GM23338 (cell line): ENCODE results near the gene EGFR. TPM values are rescaled to one million over a fixed set of nuclear protein-coding genes. Genes with fewer than 3 reads are reported as not detected.

Experiments used
- ATAC-seq: fragments of 200-7000 bp; cut with Tn5 transposase; 3 replicates; pipeline ENCODE4 v1.9.1; 2020
- DNase-seq: peaks from one replicate; pipeline ENCODE4 v3.0.0-alpha.2; 2015; ENCODE audit warnings: low spot score
- H2AFZ ChIP-seq: fragments of 200-600 bp; sonication (generic); 2 replicates; pipeline ENCODE4 v1.8.0; 2016; ENCODE audit warnings: antibody characterized with exemption, mild to moderate bottlenecking, moderate library complexity
- H3F3A ChIP-seq: fragments of 200-600 bp; sonication (generic); replicated peaks from 2 replicates; pipeline ENCODE4 v1.8.0; 2017; ENCODE audit warnings: antibody characterized with exemption, mixed run types, low read depth
- H3K27ac ChIP-seq: fragments of 200-600 bp; sonication (generic); 2 replicates; pipeline ENCODE4 v1.6.1; 2016; ENCODE audit warnings: low read depth
- H3K27me3 ChIP-seq: fragments of 200-600 bp; sonication (generic); 2 replicates; pipeline ENCODE4 v1.8.0; 2016; ENCODE audit warnings: mild to moderate bottlenecking, mixed run types, moderate library complexity; ENCODE audit not compliant: insufficient read depth
- H3K36me3 ChIP-seq: fragments of 200-600 bp; sonication (generic); 2 replicates; pipeline ENCODE4 v1.8.0; 2016; ENCODE audit warnings: mild to moderate bottlenecking; ENCODE audit not compliant: insufficient read depth
- H3K4me1 ChIP-seq: fragments of 200-600 bp; sonication (generic); 2 replicates; pipeline ENCODE4 v1.8.0; 2016; ENCODE audit warnings: mild to moderate bottlenecking, moderate library complexity; ENCODE audit not compliant: insufficient read depth
- H3K4me2 ChIP-seq: fragments of 200-600 bp; sonication (generic); 2 replicates; pipeline ENCODE4 v1.7.1; 2017; ENCODE audit warnings: mixed run types
- H3K4me3 ChIP-seq: fragments of 200-600 bp; sonication (generic); 2 replicates; pipeline ENCODE4 v1.6.1; 2016; ENCODE audit warnings: mixed run types
- H3K79me2 ChIP-seq: fragments of 200-600 bp; sonication (generic); replicated peaks from 2 replicates; pipeline ENCODE4 v1.8.0; 2017; ENCODE audit warnings: mild to moderate bottlenecking; ENCODE audit not compliant: insufficient read depth
- H3K9me2 ChIP-seq: fragments of 200-600 bp; sonication (generic); 2 replicates; pipeline ENCODE4 v1.8.0; 2017; ENCODE audit not compliant: insufficient read depth
- H4K20me1 ChIP-seq: fragments of 200-600 bp; sonication (generic); replicated peaks from 2 replicates; pipeline ENCODE4 v1.8.0; 2017; ENCODE audit warnings: mild to moderate bottlenecking; ENCODE audit not compliant: insufficient read depth
- H3K27ac Mint-ChIP-seq: 2 replicates; pipeline ENCODE4 v1.8.0; 2020; ENCODE audit warnings: inconsistent platforms, mild to moderate bottlenecking, moderate library complexity, mixed read lengths
- H3K27me3 Mint-ChIP-seq: 3 replicates; pipeline ENCODE4 v1.8.0; 2022; ENCODE audit warnings: low read depth, mild to moderate bottlenecking, moderate library complexity, mixed read lengths, inconsistent platforms; ENCODE audit not compliant: insufficient read depth, poor library complexity
- H3K36me3 Mint-ChIP-seq: 3 replicates; pipeline ENCODE4 v1.8.0; 2021; ENCODE audit warnings: low read depth, mild to moderate bottlenecking, inconsistent platforms, moderate library complexity, mixed read lengths
- H3K4me1 Mint-ChIP-seq: 3 replicates; pipeline ENCODE4 v1.8.0; 2020; ENCODE audit warnings: mild to moderate bottlenecking, inconsistent platforms, mixed read lengths
- H3K4me3 Mint-ChIP-seq: 3 replicates; pipeline ENCODE4 v1.8.0; 2021; ENCODE audit warnings: moderate library complexity, mild to moderate bottlenecking, inconsistent platforms, mixed read lengths
- H3K9me3 Mint-ChIP-seq: 3 replicates; pipeline ENCODE4 v1.8.0; 2020; ENCODE audit warnings: moderate library complexity, mild to moderate bottlenecking, inconsistent platforms, mixed read lengths
- CREB1 ChIP-seq: fragments of 250-450 bp; sonication (Bioruptor Pico); IDR thresholded peaks from 2 replicates; pipeline ENCODE4 v1.5.0; 2020; ENCODE audit warnings: low read depth, mild to moderate bottlenecking, moderate library complexity
- ETS1 ChIP-seq: IDR thresholded peaks from 2 replicates; pipeline ENCODE4 v1.6.1; 2016; ENCODE audit warnings: antibody characterized with exemption
- NANOG ChIP-seq: IDR thresholded peaks from 2 replicates; pipeline ENCODE4 v1.6.1; 2016; ENCODE audit warnings: antibody characterized with exemption, borderline replicate concordance
- REST ChIP-seq: IDR thresholded peaks from one replicate; pipeline ENCODE4 v1.6.1; 2018; ENCODE audit warnings: antibody characterized with exemption; ENCODE audit not compliant: unreplicated experiment
- STAT1 ChIP-seq: IDR thresholded peaks from one replicate; pipeline ENCODE4 v1.6.1; 2016; ENCODE audit warnings: antibody characterized with exemption; ENCODE audit not compliant: unreplicated experiment
- ZNF462 ChIP-seq: fragments of 250-450 bp; sonication (Bioruptor Pico); IDR thresholded peaks from 2 replicates; pipeline ENCODE4 v1.5.0; 2020; ENCODE audit warnings: mild to moderate bottlenecking, moderate library complexity
- polyA plus RNA-seq: library from polyadenylated mRNA; unstranded; fragments of >200 nt; fragmentation: Nextera tagmentation; extraction: Ambion mirVana; gene quantifications from 2 replicates; pipeline ENCODE4 v1.2.1, GENCODE V29; 2016
- total RNA-seq: library from RNA; depleted of rRNA; stranded (reverse); fragments of >200 nt; shearing (Covaris generic); gene quantifications from 2 replicates; pipeline ENCODE4 v1.2.3, GENCODE V29; 2014

EGFR gene
- total and polyA plus RNA-seq, 2 experiments from 2014 or later, result 1.5 to 4.5 TPM

GRCh38 chr7:55087521-55087961 is 68.7 kb downstream of the EGFR start (continued):
- no peak for TF ChIP-seq ETS1
- TF ChIP-seq CREB1 (CRISPR knock-in tag), result no peak
- TF ChIP-seq REST, result no peak
- no peak for TF ChIP-seq NANOG
- TF ChIP-seq STAT1, result no peak

GRCh38 chr7:55088107-55088506 is 69.3 kb downstream of the EGFR start:
- Histone ChIP-seq H3K4me2 (no peak overlapping the region), H3K4me3 (no peak overlapping the region), H3K27me3 (no peaks in the 10 kb centered on the region), H3K27ac (no peak overlapping the region), H3K4me1 (no peaks in the 10 kb centered on the region), H2AFZ (no peak overlapping the region), H3F3A (no peaks in the 10 kb centered on the region), H3K9me2 (peaks cover 11% of the 10 kb centered on the region; the same call in 1 of the 2 replicates), H3K79me2 (no peaks in the 10 kb centered on the region), H3K36me3 (no peaks in the 10 kb centered on the region), H4K20me1 (no peaks in the 10 kb centered on the region)
- Mint-ChIP-seq H3K27ac (no peak overlapping the region; the same call in 1 of the 2 replicates), H3K9me3 (no peaks in the 10 kb centered on the region), H3K27me3 (peaks cover 6% of the 10 kb centered on the region), H3K4me3 (no peak overlapping the region), H3K4me1 (peaks cover 21% of the 10 kb centered on the region), H3K36me3 (no peaks in the 10 kb centered on the region)
- ATAC-seq (no peak), DNase-seq (no peak)
- no peak for TF ChIP-seq ZNF462 (CRISPR knock-in tag)
